ENCODE results near the gene C15orf61. TPM values are rescaled to one million over a fixed set of nuclear protein-coding genes. Genes with fewer than 3 reads are reported as not detected.

The C15orf61 gene
- total RNA-seq, 1 donor from 2014 or later = 4.2 TPM

DNA sequence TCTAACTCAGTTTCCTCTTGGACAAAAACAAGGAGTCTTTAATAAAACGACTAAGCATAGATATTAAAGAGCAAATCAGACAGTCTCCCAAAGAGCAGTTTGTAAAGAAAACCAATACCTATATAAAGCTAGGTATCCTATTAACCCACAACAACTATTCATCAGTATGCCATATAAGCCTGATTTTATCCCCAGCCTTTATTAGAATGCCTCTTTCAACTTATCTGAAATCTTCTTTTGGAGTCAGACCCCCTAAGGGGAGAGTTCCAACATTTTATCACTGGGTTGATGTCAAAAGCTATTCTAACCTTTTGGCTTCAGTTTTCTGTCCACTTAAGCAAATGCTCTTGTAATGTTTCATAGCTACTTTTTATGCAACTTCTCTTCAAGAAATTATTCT, 39.4 kb downstream of the C15orf61 start:
- H3K9me3 Mint-ChIP-seq = peaks cover 3% of the 10 kb centered on the region
- ChIA-PET POLR2A (no interaction called here), CTCF (interaction anchor here (1.3 kb wide), 1 partner anchor 103 kb away, joined by 3 read pairs; no protein-coding TSS in a partner anchor)
- ATAC-seq (ENCODE audit: low read depth) = no peak
- no peak for DNase-seq
- peaks cover 30% of the 10 kb centered on the region for H3K4me1 Mint-ChIP-seq
- intact Hi-C loops (cut with micrococcal nuclease) = no loop called here
- H3K4me3 Mint-ChIP-seq = no peak overlapping the region
- H3K27me3 Mint-ChIP-seq = no peaks in the 10 kb centered on the region
- H3K36me3 Mint-ChIP-seq (ENCODE audit: low read depth) = peaks cover 48% of the 10 kb centered on the region
- TF ChIP-seq, protein P1, sequence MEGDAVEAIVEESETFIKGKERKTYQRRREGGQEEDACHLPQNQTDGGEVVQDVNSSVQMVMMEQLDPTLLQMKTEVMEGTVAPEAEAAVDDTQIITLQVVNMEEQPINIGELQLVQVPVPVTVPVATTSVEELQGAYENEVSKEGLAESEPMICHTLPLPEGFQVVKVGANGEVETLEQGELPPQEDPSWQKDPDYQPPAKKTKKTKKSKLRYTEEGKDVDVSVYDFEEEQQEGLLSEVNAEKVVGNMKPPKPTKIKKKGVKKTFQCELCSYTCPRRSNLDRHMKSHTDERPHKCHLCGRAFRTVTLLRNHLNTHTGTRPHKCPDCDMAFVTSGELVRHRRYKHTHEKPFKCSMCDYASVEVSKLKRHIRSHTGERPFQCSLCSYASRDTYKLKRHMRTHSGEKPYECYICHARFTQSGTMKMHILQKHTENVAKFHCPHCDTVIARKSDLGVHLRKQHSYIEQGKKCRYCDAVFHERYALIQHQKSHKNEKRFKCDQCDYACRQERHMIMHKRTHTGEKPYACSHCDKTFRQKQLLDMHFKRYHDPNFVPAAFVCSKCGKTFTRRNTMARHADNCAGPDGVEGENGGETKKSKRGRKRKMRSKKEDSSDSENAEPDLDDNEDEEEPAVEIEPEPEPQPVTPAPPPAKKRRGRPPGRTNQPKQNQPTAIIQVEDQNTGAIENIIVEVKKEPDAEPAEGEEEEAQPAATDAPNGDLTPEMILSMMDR (IDR thresholded peaks at IDR 0.05) = no peak
- H3K27ac Mint-ChIP-seq = no peak overlapping the region

DNA sequence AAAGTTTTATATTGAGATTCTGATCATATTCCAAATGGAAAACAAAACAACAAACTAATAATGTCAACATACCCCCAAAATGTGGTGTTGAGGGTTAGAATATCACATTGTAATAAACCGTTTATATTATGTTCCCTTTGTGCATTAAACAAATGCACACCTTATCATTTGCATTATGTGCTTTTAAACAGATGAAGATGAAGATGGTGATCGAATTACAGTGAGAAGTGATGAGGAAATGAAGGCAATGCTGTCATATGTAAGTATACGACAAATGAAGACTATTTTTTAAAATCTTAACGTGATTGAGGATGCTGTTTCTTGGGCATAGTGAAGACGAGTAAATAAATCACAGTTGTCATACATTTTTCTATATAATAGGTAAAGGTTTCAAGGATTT, 42.2 kb downstream of the C15orf61 start:
- H3K9me3 Mint-ChIP-seq = peaks cover 3% of the 10 kb centered on the region
- ChIA-PET POLR2A (no interaction called here), CTCF (no interaction called here)
- H3K36me3 Mint-ChIP-seq (ENCODE audit: low read depth) = peaks cover 45% of the 10 kb centered on the region
- no peak overlapping the region for H3K4me3 Mint-ChIP-seq
- ATAC-seq (ENCODE audit: low read depth) (no peak), DNase-seq (no peak)
- no peaks in the 10 kb centered on the region for H3K27me3 Mint-ChIP-seq
- intact Hi-C loops (cut with micrococcal nuclease) = no loop called here
- H3K4me1 Mint-ChIP-seq = peaks cover 24% of the 10 kb centered on the region
- TF ChIP-seq, protein P1 (IDR thresholded peaks at IDR 0.05) = no peak
- no peak overlapping the region for H3K27ac Mint-ChIP-seq

DNA sequence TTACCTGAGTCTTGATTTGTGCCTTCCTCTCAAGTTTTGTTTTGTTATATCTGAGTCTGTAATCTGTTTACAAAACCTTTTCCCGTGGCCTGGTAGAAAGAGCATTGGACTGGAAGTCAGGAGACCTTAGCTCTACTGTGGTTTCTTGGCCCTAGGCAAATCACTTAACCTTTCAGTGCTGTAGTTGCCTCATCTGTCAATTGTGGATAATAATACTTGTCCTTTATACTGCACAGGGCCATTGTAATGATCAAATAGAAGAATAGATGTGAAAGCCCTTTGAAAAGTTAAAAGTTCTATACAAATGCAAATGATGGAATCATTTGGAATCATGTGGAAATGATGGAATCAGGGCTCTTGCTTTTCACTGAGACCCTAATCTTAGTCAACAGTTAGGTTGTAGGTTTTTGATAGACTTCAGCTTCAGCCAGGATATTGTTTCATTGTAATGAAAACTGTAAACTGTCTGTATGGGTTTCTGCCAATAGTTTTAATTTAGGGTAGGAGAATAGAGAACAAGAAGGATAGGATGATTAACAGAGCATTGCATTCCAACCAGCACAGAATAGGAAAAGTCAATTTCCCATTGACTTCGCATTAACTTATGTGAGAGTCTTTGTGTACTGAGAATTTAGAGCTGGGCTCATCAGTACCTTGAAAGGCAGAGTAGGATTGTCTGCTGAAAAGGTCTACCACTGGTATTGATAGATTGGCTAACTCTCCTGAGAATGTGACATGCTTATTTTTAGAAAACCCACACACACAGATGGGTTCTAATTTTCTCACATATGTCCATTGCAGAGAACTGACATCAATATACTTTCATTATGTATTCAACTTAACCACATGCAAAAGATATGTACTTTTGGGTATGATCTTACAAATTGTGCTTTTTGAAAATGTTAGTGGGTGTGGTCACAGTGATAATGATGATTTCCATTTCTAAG, 43.4 kb downstream of the C15orf61 start:
- DNase-seq (no peak), ATAC-seq (ENCODE audit: low read depth) (peak; percentile 28)
- intact Hi-C loops (cut with micrococcal nuclease) = no loop called here
- CTCF ChIA-PET = no interaction called here
- H3K36me3 Mint-ChIP-seq (ENCODE audit: low read depth) = peaks cover 37% of the 10 kb centered on the region
- H3K4me1 Mint-ChIP-seq = peaks cover 22% of the 10 kb centered on the region
- POLR2A ChIA-PET = no interaction called here
- no peaks in the 10 kb centered on the region for H3K9me3 Mint-ChIP-seq
- H3K27ac Mint-ChIP-seq = no peak overlapping the region
- no peak overlapping the region for H3K4me3 Mint-ChIP-seq
- TF ChIP-seq, protein P1 (IDR thresholded peaks at IDR 0.05) = no peak
- H3K27me3 Mint-ChIP-seq = no peaks in the 10 kb centered on the region

DNA sequence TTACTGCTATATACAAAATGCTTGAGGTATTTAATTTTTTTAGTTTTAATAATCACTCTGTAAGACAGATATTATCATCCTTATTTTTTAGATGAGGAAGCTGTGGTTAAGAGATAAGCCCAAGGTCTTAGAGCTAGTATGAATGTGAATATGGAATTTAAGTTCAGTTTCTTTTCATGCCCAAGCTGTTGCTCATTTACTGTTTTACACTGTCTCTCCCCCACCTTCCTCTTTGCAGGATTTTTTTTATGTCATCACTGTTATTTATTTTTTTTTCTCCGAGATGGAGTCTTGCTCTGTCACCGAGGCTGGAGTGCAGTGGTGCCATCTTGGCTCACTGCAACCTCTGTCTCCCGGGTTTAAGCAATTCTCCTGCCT, 44.0 kb downstream of the C15orf61 start:
- ATAC-seq (ENCODE audit: low read depth) (peak; percentile 28), DNase-seq (no peak)
- no peak overlapping the region for H3K4me3 Mint-ChIP-seq
- TF ChIP-seq, protein P1 (IDR thresholded peaks at IDR 0.05) = no peak
- CTCF ChIA-PET = no interaction called here
- peaks cover 39% of the 10 kb centered on the region for H3K36me3 Mint-ChIP-seq (ENCODE audit: low read depth)
- H3K27me3 Mint-ChIP-seq = no peaks in the 10 kb centered on the region
- POLR2A ChIA-PET = no interaction called here
- intact Hi-C loops (cut with micrococcal nuclease) = no loop called here
- H3K4me1 Mint-ChIP-seq = peaks cover 21% of the 10 kb centered on the region
- no peak overlapping the region for H3K27ac Mint-ChIP-seq
- H3K9me3 Mint-ChIP-seq = no peaks in the 10 kb centered on the region

GRCh38 chr15:67569668-67570067, 48.7 kb downstream of the C15orf61 start:
- Mint-ChIP-seq H3K27me3 (no peaks in the 10 kb centered on the region), H3K4me3 (no peak overlapping the region), H3K4me1 (peaks cover 8% of the 10 kb centered on the region), H3K27ac (no peak overlapping the region), H3K36me3 (ENCODE audit: low read depth) (peaks cover 36% of the 10 kb centered on the region), H3K9me3 (no peaks in the 10 kb centered on the region)
- intact Hi-C loops (cut with micrococcal nuclease) = loop anchor here (10.0 kb wide), 1 partner anchor 635 kb away; no protein-coding TSS in a partner anchor
- ChIA-PET POLR2A (no interaction called here), CTCF (no interaction called here)
- no peak for DNase-seq
- ATAC-seq (ENCODE audit: low read depth) = no peak
- TF ChIP-seq, protein P1 (IDR thresholded peaks at IDR 0.05) = no peak
